K562 (cell line): ENCODE measurements around the gene B4GALNT4. TPM values are rescaled to one million over a fixed set of nuclear protein-coding genes. Genes with fewer than 3 reads are reported as not detected.

Source experiments
- BHLHE40 ChIP-seq: IDR thresholded peaks from 2 replicates; pipeline ENCODE4 v1.6.1; 2011; ENCODE audit warnings: low read length, improper control_type of control experiment
- DNMT1 ChIP-seq: fragments of 450-650 bp; IDR thresholded peaks from 2 replicates; pipeline ENCODE4 v1.6.1; 2016; ENCODE audit warnings: antibody characterized with exemption, mild to moderate bottlenecking
- EGR1 ChIP-seq: fragments of 450-650 bp; conservative IDR thresholded peaks from 2 replicates; pipeline ENCODE4 v1.6.1; 2017; ENCODE audit warnings: mild to moderate bottlenecking
- HNRNPLL ChIP-seq: fragments of 200-400 bp; formaldehyde crosslinking; IDR thresholded peaks from 2 replicates; pipeline ENCODE4 v1.6.1; 2017; ENCODE audit warnings: low read length, low read depth, mild to moderate bottlenecking; ENCODE audit not compliant: poor library complexity, severe bottlenecking
- HNRNPUL1 ChIP-seq: fragments of 200-400 bp; formaldehyde crosslinking; IDR thresholded peaks from 2 replicates; pipeline ENCODE4 v1.6.1; 2017; ENCODE audit warnings: low read length
- RREB1 ChIP-seq: fragments of 250-450 bp; sonication (Bioruptor Pico); IDR thresholded peaks from 2 replicates; pipeline ENCODE4 v1.4.0; 2020
- SMAD4 ChIP-seq: fragments of 250-450 bp; sonication (Bioruptor Pico); conservative IDR thresholded peaks from 2 replicates; pipeline ENCODE4 v1.8.0; 2021; ENCODE audit warnings: inconsistent platforms, mild to moderate bottlenecking, moderate library complexity
- STAT5A ChIP-seq: IDR thresholded peaks from 2 replicates; pipeline ENCODE4 v1.6.1; 2012; ENCODE audit warnings: low read length, inconsistent platforms, borderline replicate concordance
- ZBTB34 ChIP-seq: fragments of 250-450 bp; sonication (Bioruptor Pico); IDR thresholded peaks from 2 replicates; pipeline ENCODE4 v1.8.0; 2021; ENCODE audit warnings: mild to moderate bottlenecking, moderate library complexity
- ZNF280B ChIP-seq: fragments of 250-450 bp; sonication (Bioruptor Pico); IDR thresholded peaks from 2 replicates; pipeline ENCODE4 v1.5.1; 2021; ENCODE audit warnings: mild to moderate bottlenecking
- ZNF316 ChIP-seq: fragments of 450-650 bp; IDR thresholded peaks from 2 replicates; pipeline ENCODE4 v1.6.1; 2016
- ZNF639 ChIP-seq, 2 experiments: fragments of 200-800 bp in 1 of 2; sonication (Bioruptor generic) in 1 of 2; sonication (generic) in 1 of 2; formaldehyde crosslinking in 1 of 2; IDR thresholded peaks in 1 of 2; conservative IDR thresholded peaks in 1 of 2; 2 replicates each; pipeline versions ENCODE4 v1.5.0 to v1.6.1; 2016 to 2020; ENCODE audit warnings: missing compliant biosample characterization in 1 of 2, missing genetic modification characterization in 1 of 2, missing genetic modification reagents in 1 of 2
- ZNF766 ChIP-seq: fragments of 200-800 bp; sonication (Bioruptor generic); conservative IDR thresholded peaks from 2 replicates; pipeline ENCODE4 v1.6.1; 2016; ENCODE audit warnings: missing genetic modification characterization, missing compliant biosample characterization
- polyA plus RNA-seq, 8 experiments: library from polyadenylated mRNA; depleted of rRNA in 4 of 8; stranded (reverse) in 5 of 8; unstranded in 3 of 8; fragments of >200 nt; fragmentation: Nextera tagmentation in 2 of 8; fragmentation: Illumina TruSeq in 1 of 8; extraction: Ambion mirVana in 2 of 8; extraction: Trizol in 1 of 8; gene quantifications; 2 replicates each; pipeline versions ENCODE4 v1.2.1 to v1.2.3, GENCODE V29; 2011 to 2014; ENCODE audit warnings: inconsistent platforms in 1 of 8, missing spikeins in 1 of 8
- total RNA-seq, 7 experiments: library from RNA; depleted of rRNA in 6 of 7; stranded (reverse); fragments of >200 nt in 6 of 7; fragmentation: Illumina TruSeq in 2 of 7; extraction: Trizol in 2 of 7; gene quantifications; 2 replicates each; pipeline versions ENCODE4 v1.2.1 to v1.2.3, GENCODE V29; 2011 to 2021; ENCODE audit warnings: low replicate concordance in 1 of 7
- TF ChIP-seq, protein P1 (sequence below), 3 experiments: IDR thresholded peaks in 2 of 3; conservative IDR thresholded peaks in 1 of 3; 2 replicates each; pipeline ENCODE4 v1.5.1; 2011 to 2012; ENCODE audit warnings: low read length in 3 of 3, mild to moderate bottlenecking in 3 of 3, control low read depth in 2 of 3, improper control_type of control experiment in 1 of 3, inconsistent platforms in 1 of 3, low read depth in 1 of 3, mixed read lengths in 1 of 3, moderate library complexity in 1 of 3; ENCODE audit not compliant: insufficient read depth in 2 of 3

B4GALNT4 gene
- total and polyA plus RNA-seq, 9 of the 15 experiments (the other 6 are each of a cell fraction or from before 2014, with no cell fraction given), result 0.20 to 37.1 (median 10.8) TPM; not detected in 1

DNA sequence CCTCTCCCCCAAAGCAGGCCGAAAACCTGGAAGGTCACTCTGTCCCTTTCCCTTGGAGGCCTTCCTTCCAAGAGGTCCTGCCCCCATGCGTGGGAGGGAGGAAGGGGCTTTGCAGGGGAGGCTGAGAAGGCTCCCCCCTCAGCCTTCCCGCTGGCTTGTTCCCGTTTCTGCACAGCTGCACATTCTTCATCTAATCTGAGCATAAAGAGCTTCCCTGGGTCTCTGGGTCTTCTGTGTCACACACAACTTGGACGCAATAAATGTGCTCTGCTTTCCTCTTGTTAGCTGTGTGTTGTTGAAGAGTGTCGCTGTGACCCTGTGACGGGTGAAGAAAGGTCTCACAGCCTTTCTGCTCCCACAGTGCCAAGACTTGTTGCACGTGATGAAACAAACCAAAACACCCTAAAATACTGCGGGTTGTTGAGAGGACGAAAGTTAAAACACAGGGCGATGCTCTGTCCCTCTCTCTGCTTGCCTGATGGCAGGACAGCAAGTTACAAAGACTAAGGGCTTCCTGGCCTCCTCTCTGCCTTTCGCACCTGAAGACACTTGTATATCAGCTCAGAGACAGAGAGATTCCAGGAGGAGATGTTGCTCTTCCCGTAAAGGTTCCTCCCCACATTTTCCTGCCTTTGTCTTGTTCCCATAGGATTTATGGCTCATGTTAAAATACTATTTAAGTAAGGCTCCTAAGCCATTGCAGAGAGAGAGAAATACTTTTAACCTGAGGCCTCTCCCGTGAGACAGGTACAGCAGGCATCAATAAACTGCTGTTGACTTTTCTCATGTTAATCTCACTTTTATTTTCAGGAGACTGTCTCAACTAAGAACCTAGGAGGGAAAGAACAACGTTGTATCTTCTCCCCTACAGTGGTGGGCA lies 33.3 kb upstream of the B4GALNT4 start (continued):
- TF ChIP-seq RREB1 (CRISPR knock-in tag) (no peak), ZNF766 (peak; percentile 35; the same call in 1 of the 2 replicates), HNRNPUL1 (no peak), ZNF316 (no peak), BHLHE40 (peak; percentile 37; the same call in 1 of the 2 replicates), HNRNPLL (no peak), DNMT1 (no peak), ZNF639 (CRISPR knock-in tag; conservative IDR thresholded peaks at IDR 0.05 in 1 of 2, IDR thresholded peaks at IDR 0.05 in 1 of 2) (peak in 1 of 2 experiments; percentile 50; a peak in 1 of 4 replicates), SMAD4 (CRISPR knock-in tag) (peak; percentile 29; the same call in 1 of the 2 replicates), ZBTB34 (CRISPR knock-in tag) (no peak), EGR1 (peak; percentile 86), STAT5A (no peak), ZNF280B (no peak)
- TF ChIP-seq, protein P1, sequence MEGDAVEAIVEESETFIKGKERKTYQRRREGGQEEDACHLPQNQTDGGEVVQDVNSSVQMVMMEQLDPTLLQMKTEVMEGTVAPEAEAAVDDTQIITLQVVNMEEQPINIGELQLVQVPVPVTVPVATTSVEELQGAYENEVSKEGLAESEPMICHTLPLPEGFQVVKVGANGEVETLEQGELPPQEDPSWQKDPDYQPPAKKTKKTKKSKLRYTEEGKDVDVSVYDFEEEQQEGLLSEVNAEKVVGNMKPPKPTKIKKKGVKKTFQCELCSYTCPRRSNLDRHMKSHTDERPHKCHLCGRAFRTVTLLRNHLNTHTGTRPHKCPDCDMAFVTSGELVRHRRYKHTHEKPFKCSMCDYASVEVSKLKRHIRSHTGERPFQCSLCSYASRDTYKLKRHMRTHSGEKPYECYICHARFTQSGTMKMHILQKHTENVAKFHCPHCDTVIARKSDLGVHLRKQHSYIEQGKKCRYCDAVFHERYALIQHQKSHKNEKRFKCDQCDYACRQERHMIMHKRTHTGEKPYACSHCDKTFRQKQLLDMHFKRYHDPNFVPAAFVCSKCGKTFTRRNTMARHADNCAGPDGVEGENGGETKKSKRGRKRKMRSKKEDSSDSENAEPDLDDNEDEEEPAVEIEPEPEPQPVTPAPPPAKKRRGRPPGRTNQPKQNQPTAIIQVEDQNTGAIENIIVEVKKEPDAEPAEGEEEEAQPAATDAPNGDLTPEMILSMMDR (IDR thresholded peaks at IDR 0.05 in 2 of 3, conservative IDR thresholded peaks at IDR 0.05 in 1 of 3; ENCODE audit: insufficient read depth in 2 of 3, low read depth in 1 of 3, low read length in 3 of 3), result no peak
